Heart left ventricle (tissue), 13 donors: ENCODE results near the gene NLRX1.

Experiments
- CTCF ChIP-seq, 12 donors: fragments of 200-600 bp; sonication (generic) in 4 of 12; IDR thresholded peaks; one replicate each; pipeline versions ENCODE4 v1.5.0 to v1.8.0; 2018 to 2022; ENCODE audit warnings: antibody characterized with exemption in 12 of 12, mild to moderate bottlenecking in 5 of 12
- POLR2A ChIP-seq, 2 donors: fragments of 450-650 bp; IDR thresholded peaks; one replicate each; pipeline ENCODE4 v1.6.1; 2017; ENCODE audit warnings: antibody characterized with exemption in 2 of 2, mild to moderate bottlenecking in 2 of 2, moderate library complexity in 2 of 2
- donor health status: ischemic (EF 13 %, LVEDD 7.1; RV severe dilation, severe dysfunction).
- donor health status: DM: no; HTN: yes; CAD: no.
- donor health status: DM: no; HTN: no; CAD: no.
- donor health status: ischemic (EF 25% LVEDD 6.9; RV normal size, moderate dysfunction).
- donor health status: ischemic (EF 25% LVEDD 5.7; RV mildly dilated, moderate dysfunction).
- donor health status: ischemic (EF 35%, LVEDD 5.7; RV mildly dilated, moderate dysfunction).
- donor health status: nonischemic (EF 11% LVEDD 7.7; RV severe dilation, severe dysfunction).
- donor health status: DM: yes; HTN: yes; CAD: no.
- donor health status: PGD.
- donor health status: ischemic (EF 29% LVEDD 5.4; RV normal size, mild dysfunction).
- donor health status: nonischemic (EF 23%, LVEDD 6.1; RV moderate dilation, normal function).

DNA sequence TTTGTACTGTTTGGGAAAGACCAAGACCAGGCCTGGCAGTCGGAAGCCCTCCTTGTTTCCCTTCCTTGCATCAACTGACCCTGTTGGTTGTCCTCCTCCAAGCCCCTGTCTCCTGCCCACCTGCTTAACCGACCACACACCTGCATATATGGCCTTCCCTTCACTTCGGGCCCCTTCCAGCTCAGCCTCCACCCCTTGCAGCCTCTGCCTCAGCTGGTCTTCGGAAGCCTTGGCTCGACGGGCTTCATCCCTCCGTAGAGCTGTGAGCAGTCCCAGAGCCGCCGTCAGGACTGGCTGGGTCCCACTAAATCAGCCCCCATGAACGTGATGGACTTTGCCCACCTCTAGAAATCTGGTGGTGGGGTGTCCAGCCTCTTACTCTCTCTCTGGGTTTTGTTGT lies 25.1 kb downstream of the NLRX1 start:
- TF ChIP-seq CTCF (IDR thresholded peaks at IDR 0.05), result no peak
- no peak for TF ChIP-seq POLR2A (IDR thresholded peaks at IDR 0.05)
